GM21717 (cell line): ENCODE data around the gene SOWAHB.

Experiments
- ATAC-seq: cut with Tn5 transposase; IDR thresholded peaks from one replicate; pipeline ENCODE4 v1.9.1; 2021; ENCODE audit warnings: mild to moderate bottlenecking, moderate library complexity; ENCODE audit not compliant: unreplicated experiment

SOWAHB gene, protein sequence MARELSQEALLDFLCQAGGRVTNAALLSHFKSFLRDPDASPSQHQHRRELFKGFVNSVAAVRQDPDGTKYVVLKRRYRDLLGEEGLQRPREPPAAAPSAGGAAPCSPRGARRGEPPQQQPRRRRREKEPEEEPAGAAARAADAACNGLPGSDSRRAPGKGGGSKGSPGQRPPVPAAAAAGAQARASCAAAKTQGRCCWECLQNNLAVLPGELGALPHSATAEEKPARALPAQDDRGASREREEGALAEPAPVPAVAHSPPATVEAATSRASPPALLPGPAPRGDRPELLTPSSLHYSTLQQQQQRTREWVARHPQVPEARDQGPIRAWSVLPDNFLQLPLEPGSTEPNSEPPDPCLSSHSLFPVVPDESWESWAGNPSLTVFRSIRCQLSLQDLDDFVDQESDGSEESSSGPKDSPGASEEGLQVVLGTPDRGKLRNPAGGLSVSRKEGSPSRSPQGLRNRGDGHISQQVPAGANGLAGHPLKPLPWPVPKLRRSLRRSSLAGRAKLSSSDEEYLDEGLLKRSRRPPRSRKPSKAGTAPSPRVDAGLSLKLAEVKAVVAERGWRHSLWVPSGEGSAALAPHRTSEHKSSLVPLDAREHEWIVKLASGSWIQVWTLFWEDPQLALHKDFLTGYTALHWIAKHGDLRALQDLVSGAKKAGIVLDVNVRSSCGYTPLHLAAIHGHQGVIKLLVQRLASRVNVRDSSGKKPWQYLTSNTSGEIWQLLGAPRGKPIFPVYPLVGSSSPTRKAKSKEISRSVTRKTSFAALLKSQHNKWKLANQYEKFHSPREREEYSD

DNA sequence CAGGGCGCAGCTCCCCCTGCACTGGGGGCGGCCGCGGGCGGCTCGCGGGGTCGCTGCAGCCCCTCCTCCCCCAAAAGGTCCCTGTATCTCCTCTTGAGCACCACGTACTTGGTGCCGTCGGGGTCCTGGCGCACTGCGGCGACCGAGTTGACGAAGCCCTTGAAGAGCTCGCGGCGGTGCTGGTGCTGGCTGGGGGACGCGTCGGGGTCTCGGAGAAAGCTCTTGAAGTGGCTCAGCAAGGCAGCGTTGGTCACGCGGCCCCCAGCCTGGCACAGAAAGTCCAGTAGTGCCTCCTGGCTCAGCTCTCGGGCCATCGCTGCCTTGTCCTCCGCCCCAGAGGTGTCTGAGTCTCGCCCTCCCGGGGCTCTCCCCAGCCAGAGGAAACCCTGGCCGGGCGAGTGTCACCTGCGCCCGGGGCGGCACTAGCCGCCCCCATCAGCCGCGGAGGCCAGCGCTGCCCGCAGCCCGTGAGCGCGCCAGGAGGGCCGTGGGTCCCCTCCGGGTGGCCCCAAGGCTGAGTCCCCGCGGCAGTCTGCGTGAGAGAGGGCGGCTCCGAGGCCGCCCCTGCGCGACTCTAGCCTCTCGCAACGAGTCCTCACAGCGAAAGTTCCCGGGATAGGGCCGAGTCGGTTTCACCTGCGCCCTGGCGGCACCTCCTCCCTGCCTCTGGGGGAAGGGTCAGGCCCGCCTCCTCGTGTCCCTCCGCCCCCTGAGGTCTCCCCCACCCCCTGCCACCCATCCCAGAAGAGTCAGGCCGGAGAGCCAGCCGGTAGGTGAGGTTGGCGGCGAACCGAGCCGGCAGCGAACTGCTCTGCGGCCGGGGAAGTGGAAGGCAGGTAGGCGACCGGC lies at the start of gene SOWAHB:
Gene SOWAHB (minus strand): TSS at position 609 of the 849 bp plus-strand sequence. CDS start 295 bp downstream, at position 314.
- no peak for ATAC-seq

DNA sequence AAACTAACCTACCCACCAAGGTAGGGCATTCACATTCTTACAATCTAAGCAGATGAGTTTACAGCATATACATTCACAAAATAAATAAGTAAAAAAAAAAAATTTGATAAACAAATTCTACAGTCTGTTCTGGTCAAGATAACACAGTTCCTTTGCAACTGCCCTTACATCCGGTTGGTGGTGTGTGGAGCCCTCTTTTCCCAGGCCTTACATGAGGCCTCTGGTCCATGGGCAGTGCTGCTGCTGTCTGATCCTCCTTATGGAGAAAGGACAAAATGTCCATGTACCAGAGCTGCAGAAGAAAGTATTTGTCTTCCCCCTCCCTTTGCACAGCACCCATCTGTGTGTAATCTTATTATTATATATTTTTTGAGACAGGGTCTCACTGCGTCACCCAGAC lies 49.4 kb upstream of the SOWAHB start:
- ATAC-seq, result no peak

DNA sequence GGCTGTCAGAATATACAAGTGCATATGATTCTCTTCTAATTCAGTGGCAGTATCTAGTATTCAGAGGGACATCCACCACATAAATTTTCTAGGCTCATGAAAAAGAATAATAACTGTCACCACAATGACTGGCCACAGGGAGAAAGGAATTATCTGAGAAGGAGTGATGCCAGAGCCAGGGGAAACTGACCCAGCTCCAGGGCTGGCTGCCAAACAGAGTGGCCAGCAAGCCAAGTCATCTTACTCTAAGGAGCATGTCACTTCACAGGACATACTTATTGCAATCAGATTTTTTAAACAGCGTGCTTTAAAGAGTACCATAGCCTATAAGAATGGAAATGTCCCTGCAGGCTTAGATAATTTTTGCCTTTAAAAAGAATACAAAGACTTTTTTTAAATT lies 45.8 kb upstream of the SOWAHB start:
- ATAC-seq, result no peak

DNA sequence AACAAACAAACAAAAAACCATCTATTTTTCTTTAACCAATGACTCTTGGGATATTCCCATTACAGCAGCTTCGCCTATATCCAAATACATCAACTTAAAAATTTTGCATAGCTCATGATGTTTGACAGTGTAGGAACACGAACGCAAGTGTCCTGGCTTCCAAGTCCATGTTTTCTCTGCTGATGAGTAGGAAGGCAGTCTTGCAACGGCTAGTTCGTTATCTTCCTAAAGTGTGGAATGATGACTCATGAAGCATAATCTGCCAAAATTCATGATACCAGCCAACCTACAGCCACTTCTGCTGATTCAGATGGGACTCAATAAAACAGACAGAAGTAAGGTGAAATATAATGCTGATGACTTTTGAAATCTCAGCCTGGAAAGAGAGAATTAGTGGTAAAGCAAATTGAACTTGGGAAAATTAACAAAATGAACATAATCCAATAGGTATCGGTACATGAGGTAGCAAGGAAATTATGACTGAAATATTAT lies 45.2 kb upstream of the SOWAHB start:
- ATAC-seq, result no peak

DNA sequence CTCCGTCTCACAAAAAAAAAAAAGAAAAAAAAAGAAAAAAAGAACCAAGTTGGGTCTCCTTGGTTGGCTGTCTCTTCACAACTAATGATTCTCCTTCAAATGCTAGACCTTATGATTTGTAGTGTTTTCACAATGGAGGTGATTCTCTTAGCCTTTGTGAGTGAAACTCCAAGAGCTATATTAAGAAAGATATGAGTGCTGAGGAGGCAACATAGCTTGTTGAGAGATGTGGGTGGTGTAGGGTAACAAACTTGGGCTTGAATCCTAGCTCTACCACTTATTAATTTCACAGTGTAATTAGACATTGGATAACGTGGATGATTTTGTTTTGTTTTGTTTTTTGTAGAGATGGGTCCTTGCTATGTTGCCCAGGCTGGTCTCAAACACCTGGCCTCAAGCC lies 41.2 kb upstream of the SOWAHB start:
- no peak for ATAC-seq

DNA sequence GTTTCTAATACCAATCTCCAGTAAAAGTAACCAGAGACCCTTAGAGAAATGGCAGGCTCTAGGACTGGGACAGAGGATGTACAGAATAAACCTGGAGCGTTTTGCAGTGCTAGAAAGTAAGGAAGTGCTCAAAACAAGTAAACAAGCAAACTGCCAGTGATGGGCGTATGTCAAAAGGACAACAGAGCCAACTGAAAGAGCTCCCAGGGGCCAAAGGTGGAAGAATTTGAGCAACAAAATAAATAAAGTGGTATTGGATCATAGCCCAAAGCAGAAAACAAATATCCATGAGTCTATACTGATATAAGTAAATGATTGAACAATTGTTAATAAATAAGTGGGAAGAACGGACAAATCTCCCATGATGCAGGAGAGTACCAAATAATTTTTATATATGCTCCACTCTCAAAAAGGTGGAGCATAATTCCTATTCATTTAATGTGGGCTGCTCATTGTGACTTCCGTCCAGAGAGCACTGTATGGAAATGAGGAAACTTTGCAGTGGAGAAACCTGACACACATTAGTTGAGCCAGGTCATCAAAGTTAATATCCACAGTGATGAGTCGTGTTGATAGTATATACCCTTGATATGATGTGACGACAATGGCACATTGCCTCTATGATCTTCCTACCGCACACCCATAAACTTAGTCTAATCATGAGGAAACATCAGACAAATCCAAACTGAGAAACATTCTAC lies 33.8 kb upstream of the SOWAHB start:
- no peak for ATAC-seq

DNA sequence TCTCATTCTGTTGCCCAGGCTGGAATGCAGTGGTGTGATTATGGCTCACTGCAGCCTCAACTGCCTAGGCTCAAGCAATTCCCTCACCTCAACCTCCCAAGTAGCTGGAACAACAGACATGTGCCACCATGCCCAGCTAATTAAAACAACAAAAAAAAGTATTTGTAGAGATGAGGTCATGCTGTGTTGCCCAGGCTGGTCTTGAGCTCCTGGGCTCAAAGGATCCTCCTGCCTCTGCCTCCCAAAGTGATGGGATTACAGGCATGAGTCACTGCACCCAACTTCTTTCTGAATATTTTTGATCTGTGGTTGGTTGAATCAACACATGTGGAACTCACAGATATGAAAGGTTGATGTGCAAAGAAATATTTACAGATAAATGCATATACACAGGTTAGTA lies 33.1 kb upstream of the SOWAHB start:
- no peak for ATAC-seq

DNA sequence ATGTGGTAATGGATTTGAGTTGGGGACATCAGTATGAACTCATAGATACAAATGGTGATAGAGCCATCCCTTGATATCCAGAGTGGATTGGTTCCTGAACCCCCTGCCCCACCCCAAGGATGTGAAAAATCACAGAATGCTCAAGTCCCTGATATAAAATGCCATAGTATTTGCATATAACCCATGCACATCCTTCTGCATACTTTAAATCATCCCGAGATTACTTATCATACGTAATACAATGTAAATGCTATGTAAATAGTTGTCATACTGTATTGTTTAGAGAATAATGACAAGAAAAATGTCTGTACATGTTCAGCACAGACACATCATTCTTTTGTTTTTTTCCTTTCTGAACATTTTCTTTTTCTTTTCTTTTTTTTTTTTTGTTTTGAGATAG lies 32.7 kb upstream of the SOWAHB start:
- no peak for ATAC-seq

DNA sequence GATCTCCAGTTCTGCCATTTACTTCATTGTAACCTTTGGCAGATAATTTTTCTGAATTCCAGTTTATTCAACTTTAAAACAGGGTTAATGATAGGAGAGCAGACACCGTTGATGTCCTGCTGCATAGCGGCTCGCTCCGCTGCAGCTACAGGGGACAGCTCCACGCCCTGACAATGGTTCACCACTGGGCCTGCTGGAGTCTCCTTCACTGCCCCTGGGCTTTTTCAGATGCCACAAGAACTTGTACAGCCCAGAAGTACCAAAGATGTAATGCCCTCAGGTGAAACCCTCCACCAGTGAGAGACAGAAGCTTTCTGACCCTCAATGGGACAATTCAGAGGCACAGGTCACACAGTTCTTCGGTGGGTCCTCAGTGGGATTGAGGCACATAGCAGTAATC lies 28.9 kb upstream of the SOWAHB start:
- no peak for ATAC-seq

DNA sequence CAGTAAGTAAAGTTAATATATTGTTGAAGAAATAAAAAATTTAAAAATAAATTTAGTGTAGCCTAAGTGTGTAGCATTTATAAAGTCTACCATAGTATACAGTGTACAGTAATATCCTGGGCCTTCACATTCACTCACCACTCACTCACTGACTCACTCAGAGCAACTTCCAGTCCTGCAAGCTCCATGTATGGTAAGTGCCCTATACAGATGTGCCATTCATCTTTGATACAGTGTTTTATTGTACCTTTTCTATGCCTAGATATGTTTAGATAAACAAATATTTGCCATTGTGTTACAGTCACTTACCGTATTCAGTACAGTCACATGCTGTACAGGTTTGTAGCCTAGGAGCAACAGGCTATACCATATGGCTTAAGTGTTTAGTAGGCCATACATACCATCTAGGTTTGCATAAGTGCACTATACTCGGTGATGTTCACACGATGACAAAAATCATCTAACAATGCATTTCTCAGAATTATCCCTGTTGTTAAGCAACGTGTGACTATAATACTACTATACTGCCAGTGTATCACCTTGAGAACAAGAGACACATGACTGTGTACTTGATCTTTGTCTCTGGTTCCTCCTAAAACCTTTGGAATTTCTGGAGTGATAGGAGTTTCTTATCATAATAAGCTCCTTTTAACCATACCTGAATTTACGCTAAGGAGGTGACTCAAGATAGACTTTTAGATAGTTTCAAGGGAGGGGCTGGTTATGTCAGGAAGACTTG lies 25.8 kb upstream of the SOWAHB start:
- no peak for ATAC-seq

DNA sequence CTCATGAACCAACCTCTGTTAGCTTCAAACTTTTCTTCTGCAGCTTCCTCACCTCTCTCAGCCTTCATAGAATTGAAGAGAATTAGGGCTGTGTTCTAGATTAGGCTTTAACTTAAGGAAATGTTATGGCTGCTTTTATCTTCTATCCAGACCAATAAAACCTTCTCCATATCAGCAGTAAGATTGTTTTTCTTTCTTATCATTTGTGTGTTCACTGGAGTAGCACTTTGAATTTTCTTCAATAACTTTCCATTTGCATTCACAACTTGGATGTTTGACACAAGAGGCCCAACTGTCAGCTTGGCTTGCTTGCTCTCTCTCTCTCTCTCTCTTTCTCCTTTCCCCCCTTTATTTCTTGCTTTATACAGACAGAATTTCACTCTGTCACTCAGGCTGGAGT lies 22.8 kb upstream of the SOWAHB start:
- ATAC-seq, result no peak

DNA sequence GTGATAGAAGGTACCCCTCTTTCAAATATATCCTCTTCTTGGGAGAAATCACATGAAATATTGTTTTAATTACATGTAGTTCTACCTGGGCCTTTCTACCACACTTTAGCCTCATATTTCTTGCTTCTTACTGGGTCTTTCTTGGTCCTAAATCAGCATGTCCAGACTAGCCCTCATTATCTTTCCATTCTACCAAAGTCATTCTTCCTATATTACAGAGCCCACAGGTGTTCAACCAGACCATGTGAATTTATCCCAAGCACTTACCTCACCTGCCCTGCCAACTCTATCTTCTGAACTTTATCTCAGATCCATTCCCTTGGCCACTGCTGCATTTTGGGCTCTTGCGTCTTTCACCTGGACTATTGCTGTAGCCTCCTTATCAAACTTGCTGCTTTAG lies 11.8 kb upstream of the SOWAHB start:
- ATAC-seq, result no peak

DNA sequence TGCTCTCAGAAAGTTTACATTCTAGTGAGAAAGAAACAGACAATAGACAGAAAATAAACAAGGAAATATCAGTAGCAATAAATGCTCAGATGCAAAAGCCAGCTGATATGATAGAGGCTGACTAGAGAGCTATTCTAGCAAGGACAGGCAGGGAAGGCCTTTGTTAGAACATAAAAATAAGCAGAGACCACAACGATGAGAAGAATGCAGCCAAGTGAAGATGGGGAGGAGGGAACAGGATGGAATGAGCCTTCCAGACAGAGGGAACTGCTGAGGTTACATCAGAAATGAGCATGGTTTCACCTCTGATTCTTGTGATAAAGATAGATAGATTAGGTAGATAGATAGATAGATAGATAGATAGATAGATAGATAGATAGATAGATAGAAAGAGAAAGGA lies 7.6 kb upstream of the SOWAHB start:
- ATAC-seq, result no peak

DNA sequence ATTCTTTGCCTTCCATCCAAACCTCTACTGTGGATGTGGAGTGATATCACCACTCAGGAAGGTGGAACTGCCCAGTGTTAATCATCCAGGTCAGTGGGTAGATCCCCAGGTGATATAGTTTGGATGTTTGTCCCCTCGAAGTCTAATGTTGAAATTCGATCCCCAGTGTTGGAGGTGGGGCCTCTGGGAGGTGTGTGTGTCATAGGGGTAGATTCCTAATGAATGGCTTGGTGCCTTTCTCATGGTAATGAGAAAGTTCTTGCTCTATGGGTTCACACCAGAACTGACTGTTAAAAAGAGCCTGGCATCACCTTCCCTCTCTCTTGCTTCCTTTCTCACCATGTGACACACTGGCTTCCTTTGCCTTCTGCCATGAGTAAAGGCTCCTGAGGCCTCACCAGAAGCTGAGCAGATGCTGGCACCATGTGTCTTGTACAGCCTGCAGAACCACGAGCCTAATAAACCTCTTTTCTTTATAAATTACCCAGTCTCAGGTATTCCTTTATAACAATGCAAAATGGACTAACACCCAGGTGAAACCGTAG lies 6.8 kb upstream of the SOWAHB start:
- ATAC-seq, result no peak

DNA sequence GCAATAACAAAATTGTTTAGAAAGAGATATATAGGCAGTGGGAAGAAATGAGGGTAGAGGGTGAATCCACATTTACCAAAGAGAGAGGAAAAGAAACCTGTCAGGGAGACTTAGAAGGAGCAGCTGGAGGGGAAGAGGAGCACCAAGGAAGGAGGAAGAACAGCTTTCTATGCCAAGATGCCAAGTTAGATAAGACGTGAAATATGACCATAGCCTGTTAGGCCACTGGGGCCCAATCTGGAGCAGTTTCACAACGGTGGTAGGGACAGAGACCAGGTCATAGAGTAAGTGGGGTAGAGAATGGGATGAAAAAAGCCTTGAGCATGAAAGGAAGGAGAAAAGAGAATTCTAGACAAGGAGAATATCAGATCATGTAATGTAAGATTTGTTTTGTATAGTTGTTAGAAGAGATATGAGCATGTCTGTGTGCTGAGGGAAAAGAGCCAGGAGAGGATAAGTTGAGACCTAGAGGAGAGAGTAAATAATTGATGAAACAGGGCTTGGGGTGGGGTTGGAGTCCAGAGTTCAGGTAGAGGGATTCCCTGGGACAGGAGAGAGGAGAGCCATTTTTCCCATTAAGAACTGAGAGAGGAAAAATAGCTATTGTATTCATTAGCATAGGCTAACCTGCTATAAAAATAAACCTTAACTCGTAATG lies 4.4 kb upstream of the SOWAHB start:
- ATAC-seq, result no peak

DNA sequence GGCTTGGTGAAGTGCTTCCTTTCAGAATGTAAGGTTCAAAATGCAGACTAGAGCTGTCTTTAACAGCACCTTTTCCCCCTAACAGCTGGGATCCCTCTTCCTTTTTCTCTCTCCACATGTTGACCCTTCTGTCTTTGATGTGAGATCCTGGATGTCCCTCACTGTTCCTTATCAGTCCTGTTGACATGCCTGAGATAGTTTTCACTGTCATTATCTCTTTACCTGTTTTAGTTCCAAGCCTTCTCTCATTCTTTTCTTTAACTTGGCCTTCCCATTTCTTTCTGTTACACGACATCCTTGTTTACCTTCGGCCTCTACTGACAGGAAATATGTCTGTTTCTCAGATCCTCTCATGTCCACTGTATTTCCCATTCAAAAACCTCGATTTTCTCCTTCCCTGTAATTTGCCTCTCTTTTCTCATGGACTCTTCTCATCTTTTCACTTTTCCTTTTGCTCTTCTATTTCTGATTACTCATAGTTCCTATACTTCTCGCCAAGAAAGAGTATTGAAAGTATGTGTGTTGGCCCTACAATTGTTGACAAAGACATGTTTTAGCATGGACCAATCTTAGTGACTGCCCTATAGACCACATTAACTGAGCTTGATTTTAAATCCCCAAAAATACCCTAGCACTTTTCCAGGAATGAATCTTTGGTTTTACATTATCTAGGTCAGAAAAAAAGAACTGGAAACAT lies 1.2 kb upstream of the SOWAHB start:
- ATAC-seq, result no peak

DNA sequence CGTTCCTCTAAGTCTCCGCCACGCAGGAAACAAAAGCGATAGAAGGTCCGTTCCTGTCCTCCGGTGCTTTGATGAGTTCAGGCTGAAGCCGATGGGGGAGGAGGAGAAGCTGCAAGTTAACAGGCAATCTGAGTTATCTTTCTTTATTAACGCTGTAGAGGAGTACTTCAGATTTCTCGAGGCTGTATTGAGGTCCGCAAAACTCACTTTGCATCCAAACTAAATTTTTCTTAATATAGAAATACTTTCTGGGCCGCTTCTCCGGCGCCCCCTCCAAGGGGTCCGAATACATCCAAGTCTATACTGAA lies 395 bp upstream of the SOWAHB start:
- no peak for ATAC-seq

DNA sequence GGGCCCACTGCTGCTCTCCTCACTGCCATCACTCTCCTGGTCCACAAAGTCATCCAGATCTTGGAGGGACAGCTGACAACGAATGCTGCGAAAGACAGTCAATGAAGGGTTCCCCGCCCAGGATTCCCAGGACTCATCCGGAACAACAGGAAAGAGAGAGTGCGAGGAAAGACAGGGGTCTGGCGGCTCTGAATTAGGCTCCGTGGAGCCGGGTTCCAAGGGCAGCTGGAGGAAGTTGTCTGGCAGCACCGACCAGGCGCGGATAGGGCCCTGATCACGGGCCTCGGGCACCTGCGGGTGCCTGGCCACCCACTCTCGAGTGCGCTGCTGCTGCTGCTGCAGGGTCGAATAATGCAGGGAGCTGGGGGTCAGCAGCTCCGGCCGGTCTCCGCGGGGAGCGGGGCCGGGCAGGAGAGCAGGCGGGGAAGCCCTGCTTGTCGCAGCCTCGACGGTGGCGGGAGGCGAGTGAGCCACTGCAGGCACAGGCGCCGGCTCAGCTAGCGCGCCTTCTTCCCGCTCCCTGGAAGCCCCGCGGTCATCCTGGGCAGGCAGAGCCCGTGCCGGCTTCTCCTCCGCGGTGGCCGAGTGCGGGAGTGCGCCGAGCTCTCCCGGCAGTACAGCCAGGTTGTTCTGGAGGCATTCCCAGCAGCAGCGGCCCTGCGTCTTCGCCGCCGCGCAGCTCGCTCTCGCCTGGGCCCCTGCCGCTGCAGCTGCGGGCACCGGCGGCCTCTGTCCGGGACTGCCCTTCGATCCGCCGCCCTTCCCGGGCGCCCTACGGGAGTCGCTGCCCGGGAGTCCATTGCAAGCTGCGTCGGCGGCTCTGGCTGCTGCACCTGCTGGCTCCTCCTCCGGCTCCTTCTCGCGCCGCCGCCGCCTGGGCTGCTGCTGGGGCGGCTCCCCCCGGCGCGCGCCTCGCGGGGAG lies 1.1 kb downstream of the SOWAHB start:
- ATAC-seq, result no peak
